Pancreas (tissue), 10 donors: ENCODE results near the gene SYT9. TPM values are rescaled to one million over a fixed set of nuclear protein-coding genes. Genes with fewer than 3 reads are reported as not detected.

ENCODE experiments used
- ATAC-seq, 4 donors: fragments of 200-7000 bp; cut with Tn5 transposase; one replicate each; pipeline versions ENCODE4 v1.8.0 to v1.9.1; 2020; ENCODE audit warnings: mild to moderate bottlenecking in 4 of 4, moderate library complexity in 4 of 4
- DNase-seq, 6 donors: peaks; one replicate each; pipeline ENCODE4 v3.0.0-alpha.2; 2020
- FAIRE-seq: peaks from 2 replicates; lab custom pipeline; 2012; peaks lifted over from hg19 to GRCh38; lab: Jason Lieb, UNC
- H3K27ac ChIP-seq, 4 donors: fragments of 200-600 bp; sonication (generic); 1 replicate in 3 of 4; 2 replicates in 1 of 4; pipeline versions ENCODE4 v1.5.0 to v1.8.0; 2020
- H3K27me3 ChIP-seq, 4 donors: fragments of 200-600 bp; one replicate each; pipeline ENCODE4 v1.8.0; 2021
- H3K36me3 ChIP-seq, 3 donors: fragments of 200-600 bp; sonication (generic) in 1 of 3; one replicate each; pipeline versions ENCODE4 v1.5.0 to v1.8.0; 2020 to 2021
- H3K4me1 ChIP-seq, 3 donors: fragments of 200-600 bp; one replicate each; pipeline ENCODE4 v1.8.0; 2021
- H3K4me3 ChIP-seq, 4 donors: fragments of 200-600 bp; sonication (generic) in 2 of 4; one replicate each; pipeline versions ENCODE4 v1.5.0 to v1.8.0; 2020 to 2021
- H3K9me3 ChIP-seq, 4 donors: fragments of 200-600 bp; one replicate each; pipeline ENCODE4 v1.8.0; 2021
- WGBS, 2 donors: extraction: QIAGEN DNeasy Blood & Tissue Kit; methylation state at CpG; one replicate each; pipeline ENCODE4 v1.1.7; 2013; 5-methylcytosine and 5-hydroxymethylcytosine counted together
- intact Hi-C, 3 donors: fragments of 100-400 bp; cut with DNase I; formaldehyde crosslinking; loops; one replicate each; pipeline versions ENCODE4 v1.11.1 to v1.14.2; 2022
- polyA plus RNA-seq, 2 donors: library from polyadenylated mRNA; stranded (reverse); fragments of 200-250 nt; gene quantifications; one replicate each; pipeline ENCODE4 v1.2.3, GENCODE V29; 2013
- total RNA-seq, 6 donors: library from RNA; stranded (reverse); fragmentation: NEBNext Ultra II Directional in 4 of 6; extraction: Animal tissue kit (Norgen Biotek cat#: 25700) in 4 of 6; gene quantifications; one replicate each; pipeline versions ENCODE4 v1.2.1 to v1.2.4, GENCODE V29; 2021 to 2023
- TF ChIP-seq, protein P1 (sequence below), 4 donors: fragments of 200-600 bp; sonication (generic) in 3 of 4; IDR thresholded peaks; one replicate each; pipeline versions ENCODE4 v1.5.0 to v1.8.0; 2021; ENCODE audit warnings: antibody characterized with exemption in 4 of 4
- donor health status: healthy with polysubstance abuse.
- donor health status: DM: no; HTN: no; CAD: no; lungs with moderate emphysema.
- donor health status: DM: no; HTN: no; CAD: no.
- donor health status: control.
- donor health status: control.
- donor health status: Bipolar disorder and iron deficiency.
- donor health status: DM: yes; HTN: yes; CAD: no.
- donor health status: DM: no; HTN: no; CAD: no.
- donor health status: DM: no; HTN: no; CAD: no.
- donor health status: DM: yes; HTN: yes; CAD: no.

SYT9 gene
- total and polyA plus RNA-seq, 8 donors, result 0.38 to 2.0 (median 1.0) TPM

DNA sequence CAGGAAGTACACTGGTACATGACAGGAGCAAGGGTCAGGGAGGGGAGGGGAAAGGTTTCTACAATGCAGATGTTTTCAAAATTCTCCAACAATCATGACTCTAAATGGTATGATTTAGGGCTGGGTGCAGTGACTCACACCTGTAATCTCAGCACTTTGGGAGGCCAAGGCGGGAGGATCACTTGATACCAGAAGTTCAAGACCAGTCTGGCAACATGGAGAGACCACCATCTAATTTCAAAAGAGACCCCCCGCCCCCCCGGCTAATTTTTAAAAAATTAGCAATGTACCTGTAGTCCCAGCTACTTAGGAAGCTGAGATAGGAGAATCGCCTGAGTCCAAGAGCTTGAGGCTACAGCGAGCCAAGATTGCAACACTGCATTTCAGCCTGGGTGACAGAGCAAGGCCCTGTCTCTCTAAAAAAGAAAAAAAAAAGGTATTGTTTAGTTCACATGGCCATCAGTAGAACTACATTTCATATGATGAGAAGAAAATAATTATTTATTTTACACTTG is 217.7 kb downstream of the SYT9 start:
- Histone ChIP-seq H3K27me3 (no peaks in the 10 kb centered on the region), H3K9me3 (no peaks in the 10 kb centered on the region), H3K4me1 (no peaks in the 10 kb centered on the region), H3K4me3 (no peak overlapping the region), H3K36me3 (no peaks in the 10 kb centered on the region), H3K27ac (no peak overlapping the region)
- WGBS, 2 donors, result 88 to 92% methylated on average over 5 of the region's 5 CpGs
- no peak for DNase-seq
- no peak for ATAC-seq
- intact Hi-C loops, result no loop called here
- TF ChIP-seq, protein P1, sequence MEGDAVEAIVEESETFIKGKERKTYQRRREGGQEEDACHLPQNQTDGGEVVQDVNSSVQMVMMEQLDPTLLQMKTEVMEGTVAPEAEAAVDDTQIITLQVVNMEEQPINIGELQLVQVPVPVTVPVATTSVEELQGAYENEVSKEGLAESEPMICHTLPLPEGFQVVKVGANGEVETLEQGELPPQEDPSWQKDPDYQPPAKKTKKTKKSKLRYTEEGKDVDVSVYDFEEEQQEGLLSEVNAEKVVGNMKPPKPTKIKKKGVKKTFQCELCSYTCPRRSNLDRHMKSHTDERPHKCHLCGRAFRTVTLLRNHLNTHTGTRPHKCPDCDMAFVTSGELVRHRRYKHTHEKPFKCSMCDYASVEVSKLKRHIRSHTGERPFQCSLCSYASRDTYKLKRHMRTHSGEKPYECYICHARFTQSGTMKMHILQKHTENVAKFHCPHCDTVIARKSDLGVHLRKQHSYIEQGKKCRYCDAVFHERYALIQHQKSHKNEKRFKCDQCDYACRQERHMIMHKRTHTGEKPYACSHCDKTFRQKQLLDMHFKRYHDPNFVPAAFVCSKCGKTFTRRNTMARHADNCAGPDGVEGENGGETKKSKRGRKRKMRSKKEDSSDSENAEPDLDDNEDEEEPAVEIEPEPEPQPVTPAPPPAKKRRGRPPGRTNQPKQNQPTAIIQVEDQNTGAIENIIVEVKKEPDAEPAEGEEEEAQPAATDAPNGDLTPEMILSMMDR (IDR thresholded peaks at IDR 0.05), result no peak
- FAIRE-seq, result no peak

DNA sequence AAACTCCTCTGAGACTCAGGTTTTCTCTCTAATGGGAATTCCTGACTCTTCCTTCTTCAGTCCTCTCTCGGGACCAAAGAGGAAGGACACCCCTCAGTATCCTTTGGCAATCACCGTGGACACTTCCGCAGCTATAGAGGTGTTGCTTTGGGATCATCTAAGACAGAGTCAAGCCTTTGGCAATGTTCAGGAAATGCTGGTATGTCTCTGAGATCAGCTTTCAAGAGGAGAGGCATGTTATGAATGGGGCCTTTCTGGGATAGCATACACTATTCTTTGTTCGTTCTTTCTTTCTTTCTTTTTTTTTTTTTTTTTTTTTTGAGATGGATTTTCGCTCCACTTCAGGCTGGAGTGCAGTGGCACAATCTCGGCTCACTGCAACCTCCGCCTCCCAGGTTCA is 219.4 kb downstream of the SYT9 start:
- Histone ChIP-seq H3K27ac (no peak overlapping the region), H3K4me1 (no peaks in the 10 kb centered on the region), H3K9me3 (no peaks in the 10 kb centered on the region), H3K36me3 (no peaks in the 10 kb centered on the region), H3K27me3 (no peaks in the 10 kb centered on the region), H3K4me3 (no peak overlapping the region)
- FAIRE-seq, result no peak
- no peak for DNase-seq
- TF ChIP-seq, protein P1 (IDR thresholded peaks at IDR 0.05), result no peak
- intact Hi-C loops, result no loop called here
- 90 to 92% methylated on average over 6 to 7 of the region's 7 CpGs for WGBS, 2 donors
- no peak for ATAC-seq

DNA sequence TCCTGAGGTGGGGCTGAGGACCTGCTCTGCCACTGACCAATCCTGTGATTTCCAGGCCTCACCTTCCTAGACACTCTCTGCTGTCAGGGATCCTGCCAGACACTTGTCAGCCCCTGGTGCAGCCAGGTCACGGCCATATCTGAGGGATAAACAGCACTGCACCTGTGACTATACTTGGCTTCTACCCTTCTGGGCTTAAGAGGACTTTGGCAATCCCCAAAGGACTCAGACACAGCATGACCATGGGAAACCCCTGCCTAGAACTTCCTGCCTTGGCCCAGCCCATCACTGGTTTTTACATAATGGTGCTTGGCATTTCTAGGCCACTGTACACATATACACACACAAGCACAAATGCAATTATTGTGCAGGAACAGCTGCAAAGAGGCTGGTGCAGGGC is 222.0 kb downstream of the SYT9 start:
- Histone ChIP-seq H3K4me1 (no peaks in the 10 kb centered on the region), H3K4me3 (no peak overlapping the region), H3K27me3 (no peaks in the 10 kb centered on the region), H3K27ac (no peak overlapping the region), H3K9me3 (no peaks in the 10 kb centered on the region), H3K36me3 (no peaks in the 10 kb centered on the region)
- intact Hi-C loops, result no loop called here
- FAIRE-seq (no peak), DNase-seq (no peak), ATAC-seq (peak in 1 of 4 donors; percentile 35)
- TF ChIP-seq, protein P1 (IDR thresholded peaks at IDR 0.05), result no peak
- WGBS, 2 donors, result 31 to 61% methylated on average over 1 of the region's 1 CpG

DNA sequence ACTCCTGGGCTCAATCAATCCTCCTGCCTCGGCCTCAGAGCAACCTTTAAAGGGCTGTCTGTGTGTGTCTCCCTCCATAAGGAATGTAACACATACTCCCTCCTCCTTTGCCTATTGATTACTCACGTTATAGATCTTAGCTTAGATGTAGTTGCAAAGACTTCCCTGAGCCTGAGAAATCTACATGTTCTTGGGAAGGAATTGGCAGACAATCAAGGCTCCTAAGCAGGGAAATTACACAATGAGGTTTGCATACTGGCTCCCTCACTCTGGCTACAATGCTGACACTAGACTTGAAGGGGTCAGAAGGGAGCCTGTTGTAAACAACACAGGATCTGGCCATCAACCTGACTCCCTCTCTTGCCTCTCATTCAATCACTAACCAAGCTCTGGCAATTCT is 228.4 kb downstream of the SYT9 start:
- H3K4me3 ChIP-seq, result no peak overlapping the region
- peak in 3 of 4 donors; percentile 35 to 58 (median 53) for ATAC-seq
- intact Hi-C loops, result no loop called here
- H3K9me3 ChIP-seq, result no peaks in the 10 kb centered on the region
- no peak for FAIRE-seq
- no peak for DNase-seq
- TF ChIP-seq, protein P1 (IDR thresholded peaks at IDR 0.05), result no peak
- WGBS, 2 donors, result 39 to 57% methylated on average over 2 of the region's 2 CpGs
- no peaks in the 10 kb centered on the region for H3K27me3 ChIP-seq
- H3K4me1 ChIP-seq, result no peaks in the 10 kb centered on the region
- no peaks in the 10 kb centered on the region for H3K36me3 ChIP-seq
- H3K27ac ChIP-seq, result no peak overlapping the region

DNA sequence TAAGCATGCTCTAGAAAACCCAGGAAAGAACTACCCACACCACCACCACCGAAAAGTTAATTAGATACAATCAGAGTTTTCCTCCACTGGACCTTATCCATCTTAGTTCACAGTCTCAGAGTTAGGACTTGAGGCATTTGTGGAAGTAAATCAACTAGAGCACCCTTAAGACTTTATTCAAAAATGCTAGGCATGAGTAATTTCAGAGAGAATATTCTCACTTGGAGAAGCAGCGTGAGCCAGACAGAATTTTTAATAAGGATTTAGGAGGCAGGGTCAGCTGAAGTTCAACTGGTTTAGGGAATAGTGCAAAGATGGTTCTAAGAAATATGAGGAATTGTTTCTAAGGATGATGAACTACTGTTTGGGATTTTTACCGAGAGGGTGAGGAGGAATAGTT is 232.4 kb downstream of the SYT9 start:
- no peak for DNase-seq
- 83 to 91% methylated on average over 3 of the region's 3 CpGs for WGBS, 2 donors
- Histone ChIP-seq H3K36me3 (no peaks in the 10 kb centered on the region), H3K4me3 (no peak overlapping the region), H3K27me3 (no peaks in the 10 kb centered on the region), H3K27ac (no peak overlapping the region), H3K4me1 (no peaks in the 10 kb centered on the region), H3K9me3 (no peaks in the 10 kb centered on the region)
- FAIRE-seq, result no peak
- TF ChIP-seq, protein P1 (IDR thresholded peaks at IDR 0.05), result no peak
- intact Hi-C loops, result no loop called here
- ATAC-seq, result no peak
